Stomach smooth muscle (tissue), 2 donors: ENCODE measurements around the gene SIDT1.
"Not testable (repeated sequence)": the region's sequence is repeated elsewhere in the genome, so short reads cannot be mapped to it uniquely, and the experiment has no call there.

Experiments
- H3K27ac ChIP-seq: one replicate; pipeline ENCODE4 v1.7.0; 2013; ENCODE audit warnings: mild to moderate bottlenecking, low read length, inconsistent platforms
- H3K27me3 ChIP-seq, 2 donors: one replicate each; pipeline ENCODE4 v1.7.0; 2013; ENCODE audit warnings: low read length in 2 of 2; ENCODE audit not compliant: insufficient read depth in 2 of 2, control insufficient read depth in 1 of 2
- H3K36me3 ChIP-seq, 2 donors: one replicate each; pipeline ENCODE4 v1.7.0; 2013; ENCODE audit warnings: low read length in 2 of 2; ENCODE audit not compliant: control insufficient read depth in 2 of 2, insufficient read depth in 2 of 2
- H3K4me1 ChIP-seq: one replicate; pipeline ENCODE4 v1.7.0; 2013; ENCODE audit warnings: low read length; ENCODE audit not compliant: control insufficient read depth, insufficient read depth
- H3K4me3 ChIP-seq, 2 donors: one replicate each; pipeline ENCODE4 v1.7.0; 2013; ENCODE audit warnings: low read length in 2 of 2
- H3K9ac ChIP-seq, 2 donors: one replicate each; pipeline ENCODE4 v1.7.0; 2013; ENCODE audit warnings: low read length in 2 of 2, mild to moderate bottlenecking in 1 of 2
- H3K9me3 ChIP-seq, 2 donors: one replicate each; pipeline ENCODE4 v1.7.0; 2013; ENCODE audit warnings: low read length in 2 of 2; ENCODE audit not compliant: control insufficient read depth in 2 of 2
- donor health status: healthy.
- donor health status: Pancreatic carcinoma.

Gene SIDT1

GRCh38 chr3:113630956-113631542, 98.7 kb downstream of the SIDT1 start:
- Histone ChIP-seq H3K27me3 (no peaks in the 10 kb centered on the region), H3K9me3 (no peaks in the 10 kb centered on the region), H3K36me3 (no peaks in the 10 kb centered on the region), H3K4me1 (peaks cover 24% of the 10 kb centered on the region), H3K27ac (peak overlapping the region; percentile 75), H3K4me3 (no peak overlapping the region), H3K9ac (no peak overlapping the region)

GRCh38 chr3:113631573-113631972, 99.2 kb downstream of the SIDT1 start:
- Histone ChIP-seq H3K4me3 (no peak overlapping the region), H3K9ac (no peak overlapping the region), H3K27ac (no peak overlapping the region), H3K36me3 (no peaks in the 10 kb centered on the region), H3K27me3 (no peaks in the 10 kb centered on the region), H3K9me3 (no peaks in the 10 kb centered on the region), H3K4me1 (peaks cover 24% of the 10 kb centered on the region)

- H3K9me3 ChIP-seq, result no peaks in the 10 kb centered on the region
- H3K27ac ChIP-seq, result no peak overlapping the region
- H3K4me1 ChIP-seq, result peaks cover 7% of the 10 kb centered on the region
- H3K36me3 ChIP-seq, result no peaks in the 10 kb centered on the region
- H3K9ac ChIP-seq, result no peak overlapping the region
- no peaks in the 10 kb centered on the region for H3K27me3 ChIP-seq
- H3K4me3 ChIP-seq, result no peak overlapping the region
These were observed 102.6 kb downstream of the SIDT1 start for GRCh38 chr3:113634782-113635474.

GRCh38 chr3:113636034-113636433, 103.7 kb downstream of the SIDT1 start:
- H3K9ac ChIP-seq, H3K4me3 ChIP-seq, H3K36me3 ChIP-seq, H3K9me3 ChIP-seq, H3K27me3 ChIP-seq, H3K4me1 ChIP-seq, H3K27ac ChIP-seq: not testable (repeated sequence)

- Histone ChIP-seq H3K9ac (no peak overlapping the region), H3K4me1 (no peaks in the 10 kb centered on the region), H3K27ac (no peak overlapping the region), H3K9me3 (no peaks in the 10 kb centered on the region), H3K36me3 (no peaks in the 10 kb centered on the region), H3K4me3 (no peak overlapping the region), H3K27me3 (no peaks in the 10 kb centered on the region)
These were observed 105.4 kb downstream of the SIDT1 start for GRCh38 chr3:113637756-113638155.

- Histone ChIP-seq H3K9me3 (no peaks in the 10 kb centered on the region), H3K27me3 (no peaks in the 10 kb centered on the region), H3K9ac (no peak overlapping the region), H3K4me1 (no peaks in the 10 kb centered on the region), H3K4me3 (no peak overlapping the region), H3K36me3 (no peaks in the 10 kb centered on the region), H3K27ac (no peak overlapping the region)
These were observed 106.6 kb downstream of the SIDT1 start for GRCh38 chr3:113638910-113639309.

GRCh38 chr3:113643583-113643982, 111.2 kb downstream of the SIDT1 start:
- Histone ChIP-seq H3K36me3 (no peaks in the 10 kb centered on the region), H3K9me3 (no peaks in the 10 kb centered on the region), H3K9ac (no peak overlapping the region), H3K27me3 (no peaks in the 10 kb centered on the region), H3K27ac (no peak overlapping the region), H3K4me3 (no peak overlapping the region), H3K4me1 (no peaks in the 10 kb centered on the region)

- H3K36me3 ChIP-seq, result no peaks in the 10 kb centered on the region
- no peak overlapping the region for H3K9ac ChIP-seq
- no peaks in the 10 kb centered on the region for H3K9me3 ChIP-seq
- H3K27me3 ChIP-seq, result no peaks in the 10 kb centered on the region
- no peaks in the 10 kb centered on the region for H3K4me1 ChIP-seq
- H3K27ac ChIP-seq, result no peak overlapping the region
- no peak overlapping the region for H3K4me3 ChIP-seq
These were observed 116.2 kb downstream of the SIDT1 start for GRCh38 chr3:113648524-113648923.

- H3K9me3 ChIP-seq, result no peaks in the 10 kb centered on the region
- H3K4me3 ChIP-seq, result no peak overlapping the region
- H3K9ac ChIP-seq, result no peak overlapping the region
- no peaks in the 10 kb centered on the region for H3K36me3 ChIP-seq
- H3K27me3 ChIP-seq, result no peaks in the 10 kb centered on the region
- no peak overlapping the region for H3K27ac ChIP-seq
- no peaks in the 10 kb centered on the region for H3K4me1 ChIP-seq
These were observed 117.0 kb downstream of the SIDT1 start for GRCh38 chr3:113649174-113649845.

GRCh38 chr3:113654310-113654709, 122.0 kb downstream of the SIDT1 start:
- Histone ChIP-seq H3K4me1 (no peaks in the 10 kb centered on the region), H3K36me3 (peaks cover 7 to 9% of the 10 kb centered on the region in 2 donors), H3K27me3 (no peaks in the 10 kb centered on the region), H3K27ac (no peak overlapping the region), H3K9ac (no peak overlapping the region), H3K4me3 (no peak overlapping the region), H3K9me3 (no peaks in the 10 kb centered on the region)

- Histone ChIP-seq H3K9me3 (no peaks in the 10 kb centered on the region), H3K36me3 (peaks cover 8 to 9% of the 10 kb centered on the region in 2 donors), H3K27me3 (no peaks in the 10 kb centered on the region), H3K4me3 (no peak overlapping the region), H3K9ac (no peak overlapping the region), H3K27ac (no peak overlapping the region), H3K4me1 (no peaks in the 10 kb centered on the region)
These were observed 122.5 kb downstream of the SIDT1 start for GRCh38 chr3:113654851-113655250.
